GM21786 (cell line): Measurements from ENCODE around the gene FOLR3.
"Not testable (repeated sequence)": the region's sequence is repeated elsewhere in the genome, so short reads cannot be mapped to it uniquely, and the experiment has no call there.

Experiments used
- ATAC-seq: cut with Tn5 transposase; IDR thresholded peaks from one replicate; pipeline ENCODE4 v1.9.1; 2021; ENCODE audit not compliant: unreplicated experiment

Gene FOLR3

GRCh38 chr11:72123117-72123653 is 12.3 kb upstream of the FOLR3 start:
- no peak for ATAC-seq

- no peak for ATAC-seq
Measured at GRCh38 chr11:72124046-72124445, 11.5 kb upstream of the FOLR3 start.

- no peak for ATAC-seq
Measured at GRCh38 chr11:72125956-72126355, 9.6 kb upstream of the FOLR3 start.

DNA sequence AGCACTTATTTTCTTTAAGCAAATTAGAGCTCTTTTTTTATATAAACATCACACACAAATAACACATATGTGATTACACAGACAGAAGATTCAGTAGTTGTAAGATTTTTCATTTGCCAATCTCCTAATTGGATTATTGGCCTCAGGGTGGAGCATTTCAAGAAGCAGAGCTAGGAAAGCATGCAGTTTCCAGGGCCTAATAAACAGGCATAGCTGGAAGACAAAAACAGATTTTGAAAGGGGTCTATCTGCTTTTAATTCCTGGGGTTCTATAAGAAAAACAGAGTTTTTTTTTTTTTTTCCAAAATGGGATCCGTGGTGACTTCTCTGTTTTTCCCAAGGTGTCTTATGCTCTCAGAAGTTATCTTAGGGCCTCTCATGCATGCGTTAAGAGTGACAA is 7.6 kb upstream of the FOLR3 start:
- no peak for ATAC-seq

GRCh38 chr11:72129381-72129780 is 6.1 kb upstream of the FOLR3 start:
- no peak for ATAC-seq

DNA sequence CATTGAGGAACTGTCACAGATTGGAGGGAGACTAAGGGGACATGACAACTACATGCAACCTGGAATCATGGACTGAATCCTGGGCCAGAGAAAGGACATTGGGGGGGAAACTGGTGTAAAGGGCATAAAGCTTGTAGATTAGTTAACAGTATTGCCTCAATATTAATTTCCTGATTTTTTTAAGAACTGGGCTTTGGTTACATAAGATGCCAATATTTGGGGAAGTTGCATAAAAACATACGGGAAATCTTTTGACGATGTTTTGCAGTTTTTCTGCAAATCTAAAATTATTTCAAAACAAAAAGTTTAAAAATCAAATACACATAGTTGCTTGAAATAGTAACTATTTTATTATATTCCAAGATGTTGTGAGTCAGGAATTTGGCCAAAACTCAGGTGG is 2.9 kb upstream of the FOLR3 start:
- no peak for ATAC-seq

DNA sequence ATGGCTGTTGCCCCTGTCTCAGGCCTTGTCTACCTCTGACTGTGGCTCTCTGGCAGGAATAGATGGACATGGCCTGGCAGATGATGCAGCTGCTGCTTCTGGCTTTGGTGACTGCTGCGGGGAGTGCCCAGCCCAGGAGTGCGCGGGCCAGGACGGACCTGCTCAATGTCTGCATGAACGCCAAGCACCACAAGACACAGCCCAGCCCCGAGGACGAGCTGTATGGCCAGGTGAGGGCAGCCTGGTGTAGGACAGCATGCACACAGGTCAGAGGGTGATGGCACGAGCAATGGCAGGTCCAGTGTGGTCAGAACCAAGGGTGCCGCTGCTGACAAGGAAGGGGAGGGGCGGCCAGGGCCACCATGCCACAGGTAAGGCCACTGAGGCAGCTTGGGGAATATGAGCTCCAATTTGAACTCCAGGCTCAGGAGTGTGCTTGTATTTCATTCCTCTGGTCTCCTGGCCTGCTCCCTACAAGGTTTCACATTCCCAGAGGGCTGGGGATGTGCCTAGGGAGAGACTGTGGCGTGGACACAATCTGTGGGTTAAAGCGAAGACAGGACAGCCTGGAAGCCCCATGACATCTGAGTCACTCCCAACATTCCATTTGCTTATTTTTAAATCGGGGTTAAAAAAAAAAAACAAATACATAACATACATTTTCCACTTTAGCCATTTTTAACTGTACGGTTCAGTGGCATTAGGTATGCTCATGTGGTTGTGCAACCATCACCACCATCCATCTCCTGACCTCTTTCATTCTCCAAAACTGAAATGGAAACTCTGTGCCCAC is 562 bp downstream of the FOLR3 start:
- ATAC-seq, result no peak

- ATAC-seq, result no peak
Measured at GRCh38 chr11:72136684-72137262, 1.2 kb downstream of the FOLR3 start.

DNA sequence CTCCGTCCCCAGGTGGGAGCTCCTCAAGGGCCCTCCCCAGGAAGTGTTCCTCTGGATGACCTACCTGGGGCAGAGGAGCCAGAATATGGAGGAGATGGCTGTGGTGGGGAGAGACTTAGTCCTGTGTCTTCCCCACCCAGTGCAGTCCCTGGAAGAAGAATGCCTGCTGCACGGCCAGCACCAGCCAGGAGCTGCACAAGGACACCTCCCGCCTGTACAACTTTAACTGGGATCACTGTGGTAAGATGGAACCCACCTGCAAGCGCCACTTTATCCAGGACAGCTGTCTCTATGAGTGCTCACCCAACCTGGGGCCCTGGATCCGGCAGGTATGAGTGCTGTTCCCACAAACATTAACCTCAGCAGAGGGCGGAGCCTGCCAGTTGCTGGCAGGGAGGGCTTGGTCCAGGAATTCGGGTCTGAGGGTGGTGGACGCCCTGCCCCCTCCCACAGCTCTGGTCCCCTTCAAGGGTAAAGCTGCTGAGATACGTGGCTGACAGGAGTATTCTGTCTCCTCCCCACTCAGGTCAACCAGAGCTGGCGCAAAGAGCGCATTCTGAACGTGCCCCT is 3.4 kb downstream of the FOLR3 start:
- ATAC-seq, result no peak

- ATAC-seq, result no peak
Measured at GRCh38 chr11:72139500-72139899, 4.0 kb downstream of the FOLR3 start.

GRCh38 chr11:72140661-72141060 is 5.1 kb downstream of the FOLR3 start:
- ATAC-seq, result no peak

GRCh38 chr11:72141066-72141465 is 5.5 kb downstream of the FOLR3 start:
- ATAC-seq, result no peak

DNA sequence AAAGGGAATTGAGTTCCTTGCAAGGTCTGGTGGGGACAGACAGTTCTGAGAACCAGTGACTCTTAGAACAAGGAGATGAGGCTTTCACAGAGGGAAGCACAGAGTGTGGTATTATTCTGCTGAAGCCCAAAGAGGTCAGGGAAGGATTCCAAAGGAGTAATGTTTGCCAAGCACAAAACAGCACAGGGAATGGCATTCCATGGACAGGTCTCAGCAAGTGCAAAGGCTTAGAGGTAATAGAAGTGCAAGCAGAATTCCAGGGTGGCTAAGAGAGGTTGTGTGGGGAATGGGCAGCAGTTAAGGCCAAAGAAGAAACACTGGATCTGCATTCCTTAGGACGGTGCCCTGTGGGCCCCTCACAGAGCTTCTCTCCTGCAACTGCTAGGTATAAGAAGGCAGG is 6.6 kb downstream of the FOLR3 start:
- not testable (repeated sequence) for ATAC-seq

DNA sequence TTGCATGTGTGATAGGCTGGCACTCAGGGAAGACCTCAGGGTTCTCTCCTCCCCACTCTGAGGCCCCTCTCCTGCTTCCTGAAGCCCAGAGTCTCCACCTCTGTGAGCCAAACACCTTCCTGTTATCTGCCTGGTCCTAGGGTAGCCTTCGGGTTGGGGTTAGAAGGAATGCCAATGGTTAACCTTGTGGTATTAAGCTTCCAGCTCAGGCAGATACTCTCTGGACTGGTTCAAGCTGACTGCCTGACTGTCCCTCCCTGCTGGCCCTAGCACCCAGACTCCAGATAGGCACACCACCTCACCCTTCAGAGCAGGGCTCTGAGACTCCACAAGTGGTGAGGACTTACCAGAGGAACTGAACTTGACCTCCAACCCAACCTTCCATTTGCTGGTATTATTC is 7.0 kb downstream of the FOLR3 start:
- ATAC-seq, result not testable (repeated sequence)

DNA sequence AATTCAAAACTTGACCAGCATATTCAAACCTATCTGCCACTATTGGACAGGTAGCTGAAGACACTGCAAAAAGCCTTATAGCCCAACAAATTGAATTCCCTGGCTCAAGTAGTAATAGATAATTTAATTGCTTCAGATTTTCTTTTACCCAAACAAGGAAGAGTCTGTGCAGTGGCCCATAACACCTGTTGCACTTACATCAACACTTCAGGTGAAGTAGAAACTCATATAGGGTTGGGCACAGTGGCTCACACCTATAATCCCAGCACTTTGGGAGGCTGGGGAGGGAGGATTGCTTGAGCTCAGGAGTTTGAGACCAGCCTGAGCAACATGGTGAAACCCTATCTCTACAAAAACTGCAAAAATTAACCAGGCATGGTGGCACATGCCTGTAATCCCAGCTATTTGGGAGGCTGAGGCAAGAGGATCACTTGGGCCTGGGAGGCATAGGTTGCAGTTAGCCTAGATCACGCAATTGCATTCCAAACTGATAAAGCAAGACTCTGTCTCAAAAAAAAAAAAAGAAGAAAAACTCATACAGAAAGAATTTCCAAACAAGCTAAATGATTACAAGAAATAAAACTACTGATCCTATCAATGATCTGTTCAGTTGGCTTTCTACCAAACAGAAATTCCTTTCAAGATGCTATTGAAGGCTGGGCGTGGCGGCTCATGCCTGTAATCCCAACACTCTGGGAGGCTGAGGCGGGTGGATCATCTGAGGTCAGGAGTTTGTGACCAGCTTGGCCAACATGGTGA is 9.5 kb downstream of the FOLR3 start:
- no peak for ATAC-seq

DNA sequence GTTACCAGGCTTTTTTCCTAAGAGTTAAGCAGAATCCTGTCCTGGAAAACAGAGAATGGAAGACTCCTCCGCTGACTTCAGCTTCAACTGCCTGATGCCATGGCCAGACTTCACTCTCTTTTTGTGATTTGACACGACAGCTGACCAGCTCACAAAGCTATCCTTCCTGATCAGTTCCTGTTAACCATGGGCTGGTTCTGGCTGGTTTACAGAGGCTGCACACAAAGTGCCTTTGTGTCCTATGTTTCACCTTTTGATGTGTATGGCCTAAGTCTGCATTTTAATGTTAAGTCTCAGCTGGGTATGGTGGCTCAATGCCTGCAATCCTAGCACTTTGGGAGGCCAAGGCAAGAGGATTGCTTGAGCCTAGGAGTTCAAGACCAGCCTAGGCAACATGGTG is 11.1 kb downstream of the FOLR3 start:
- no peak for ATAC-seq

DNA sequence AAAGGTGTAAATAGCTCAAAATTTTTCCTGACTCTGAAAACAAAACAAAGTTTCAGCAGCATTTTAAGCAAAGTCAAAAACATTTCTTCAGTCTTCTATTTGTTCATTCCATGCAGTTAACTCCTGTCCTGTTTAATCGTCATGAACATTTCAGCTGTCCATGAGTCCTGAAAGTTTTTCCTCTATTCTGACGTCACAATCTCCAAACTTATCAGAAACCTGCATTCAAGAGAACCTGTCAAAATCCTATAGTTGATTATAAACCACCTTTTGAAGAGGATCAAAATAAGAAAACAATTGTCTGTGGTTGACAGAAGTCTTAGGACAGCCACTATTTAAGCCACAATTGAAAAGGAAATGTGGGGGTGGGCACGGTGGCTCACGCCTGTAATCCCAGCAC is 15.4 kb downstream of the FOLR3 start:
- ATAC-seq, result no peak

DNA sequence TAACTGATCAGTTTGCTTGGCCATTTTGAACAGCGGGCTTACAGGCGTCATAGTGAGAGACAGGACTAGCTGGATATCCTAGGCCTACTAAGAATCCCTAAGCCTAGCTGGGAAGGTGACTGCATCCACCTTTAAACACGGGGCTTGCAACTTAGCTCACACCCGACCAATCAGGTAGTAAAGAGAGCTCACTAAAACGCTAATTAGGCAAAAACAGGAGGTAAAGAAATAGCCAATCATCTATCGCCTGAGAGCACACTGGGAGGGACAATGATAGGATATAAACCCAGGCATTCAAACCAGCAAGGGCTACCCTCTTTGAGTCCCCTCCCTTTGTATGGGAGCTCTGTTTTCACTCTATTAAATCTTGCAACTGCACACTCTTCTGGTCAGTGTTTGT is 18.3 kb downstream of the FOLR3 start:
- ATAC-seq, result not testable (repeated sequence)

GRCh38 chr11:72154816-72155215 is 19.3 kb downstream of the FOLR3 start:
- ATAC-seq, result no peak

- no peak for ATAC-seq
Measured at GRCh38 chr11:72155751-72156150, 20.2 kb downstream of the FOLR3 start.

DNA sequence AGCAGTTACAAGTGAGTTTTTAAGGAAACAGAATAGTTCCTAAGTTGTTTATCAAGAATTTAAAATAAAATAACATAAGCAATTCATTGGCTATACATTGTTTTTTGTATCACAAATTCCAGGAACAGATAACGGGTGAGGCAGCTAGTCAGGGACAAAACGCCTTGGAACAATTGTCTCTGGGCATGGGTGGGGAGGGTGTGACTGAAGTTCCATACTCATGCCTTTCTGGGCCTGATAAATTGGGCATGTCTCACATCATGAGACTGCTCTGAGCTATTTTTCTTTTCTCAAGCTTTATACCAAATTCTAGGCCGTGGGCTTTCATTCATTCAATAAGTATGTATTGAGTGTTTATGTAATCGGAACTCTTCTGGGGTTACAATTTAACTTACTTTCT is 21.6 kb downstream of the FOLR3 start:
- no peak for ATAC-seq

GRCh38 chr11:72160319-72160718 is 24.8 kb downstream of the FOLR3 start:
- no peak for ATAC-seq
